Testis (tissue), 3 donors: ENCODE data around the gene PRELID1. TPM values are rescaled to one million over a fixed set of nuclear protein-coding genes. Genes with fewer than 3 reads are reported as not detected.

Source experiments
- DNase-seq: peaks from one replicate; pipeline ENCODE4 v3.0.0-alpha.2; 2019
- H3K27ac ChIP-seq, 2 donors: fragments of 200-600 bp; sonication (generic); one replicate each; pipeline ENCODE4 v1.5.1; 2019
- H3K27me3 ChIP-seq: fragments of 200-600 bp; sonication (generic); one replicate; pipeline ENCODE4 v1.5.1; 2019
- H3K36me3 ChIP-seq: fragments of 200-600 bp; sonication (generic); one replicate; pipeline ENCODE4 v1.5.1; 2017; ENCODE audit warnings: low read depth; ENCODE audit errors: missing control alignments
- H3K4me1 ChIP-seq: fragments of 200-600 bp; sonication (generic); one replicate; pipeline ENCODE4 v1.5.1; 2019
- H3K4me3 ChIP-seq, 2 donors: fragments of 200-600 bp; sonication (generic); one replicate each; pipeline ENCODE4 v1.5.1; 2017 to 2019
- H3K9me3 ChIP-seq: fragments of 200-600 bp; sonication (generic); one replicate; pipeline ENCODE4 v1.5.1; 2017
- POLR2A ChIP-seq: fragments of 450-650 bp; IDR thresholded peaks from one replicate; pipeline ENCODE4 v1.6.1; 2017; ENCODE audit warnings: antibody characterized with exemption, mild to moderate bottlenecking, moderate library complexity
- WGBS, 2 donors: methylation state at CpG; one replicate each; pipeline ENCODE4 v1.1.5; 2018; 5-methylcytosine and 5-hydroxymethylcytosine counted together
- intact Hi-C: fragments of 100-400 bp; cut with DNase I; formaldehyde crosslinking; loops from one replicate; pipeline ENCODE4 v1.15.1; 2023; ENCODE audit warnings: low total_unique reads
- polyA plus RNA-seq: library from polyadenylated mRNA; stranded (reverse); fragments of 350-450 nt; fragmentation: Illumina TruSeq; extraction: RNeasy Lipid Tissue Mini Kit (QIAGEN cat#74804); gene quantifications from one replicate; pipeline ENCODE4 v1.2.3, GENCODE V29; 2014; ENCODE audit warnings: low read depth, low replicate concordance; ENCODE audit not compliant: insufficient read depth
- total RNA-seq, 2 donors: library from RNA; depleted of rRNA; stranded (reverse); fragments of >200 nt; gene quantifications; one replicate each; pipeline ENCODE4 v1.2.3, GENCODE V29; 2016
- TF ChIP-seq, protein P1 (sequence below), 3 experiments: fragments of 450-650 bp in 2 of 3; fragments of 200-600 bp in 1 of 3; sonication (generic) in 1 of 3; IDR thresholded peaks; one replicate each; pipeline ENCODE4 v1.5.1; 2016 to 2019; ENCODE audit warnings: antibody characterized with exemption in 3 of 3, mild to moderate bottlenecking in 2 of 3, moderate library complexity in 1 of 3

Gene PRELID1
- total and polyA plus RNA-seq, 3 donors from 2014 or later = 65.7 to 83.4 (median 78.3) TPM

DNA sequence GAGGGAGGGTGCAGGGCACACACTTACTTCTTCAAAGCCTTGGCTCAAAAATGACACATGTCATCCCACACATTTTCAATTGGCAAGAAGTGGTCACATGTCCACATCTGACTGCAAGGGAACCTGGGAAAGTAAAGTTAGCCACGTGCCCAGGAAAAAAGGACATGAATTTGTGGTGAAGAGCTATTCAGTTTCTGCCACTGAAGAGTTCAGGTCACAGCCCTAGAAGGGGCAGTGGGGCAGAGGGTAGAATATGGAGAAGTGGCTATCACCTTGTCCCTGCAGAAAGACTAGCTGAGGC, 52.2 kb downstream of the PRELID1 start:
- TF ChIP-seq POLR2A = no peak
- TF ChIP-seq, protein P1, sequence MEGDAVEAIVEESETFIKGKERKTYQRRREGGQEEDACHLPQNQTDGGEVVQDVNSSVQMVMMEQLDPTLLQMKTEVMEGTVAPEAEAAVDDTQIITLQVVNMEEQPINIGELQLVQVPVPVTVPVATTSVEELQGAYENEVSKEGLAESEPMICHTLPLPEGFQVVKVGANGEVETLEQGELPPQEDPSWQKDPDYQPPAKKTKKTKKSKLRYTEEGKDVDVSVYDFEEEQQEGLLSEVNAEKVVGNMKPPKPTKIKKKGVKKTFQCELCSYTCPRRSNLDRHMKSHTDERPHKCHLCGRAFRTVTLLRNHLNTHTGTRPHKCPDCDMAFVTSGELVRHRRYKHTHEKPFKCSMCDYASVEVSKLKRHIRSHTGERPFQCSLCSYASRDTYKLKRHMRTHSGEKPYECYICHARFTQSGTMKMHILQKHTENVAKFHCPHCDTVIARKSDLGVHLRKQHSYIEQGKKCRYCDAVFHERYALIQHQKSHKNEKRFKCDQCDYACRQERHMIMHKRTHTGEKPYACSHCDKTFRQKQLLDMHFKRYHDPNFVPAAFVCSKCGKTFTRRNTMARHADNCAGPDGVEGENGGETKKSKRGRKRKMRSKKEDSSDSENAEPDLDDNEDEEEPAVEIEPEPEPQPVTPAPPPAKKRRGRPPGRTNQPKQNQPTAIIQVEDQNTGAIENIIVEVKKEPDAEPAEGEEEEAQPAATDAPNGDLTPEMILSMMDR (IDR thresholded peaks at IDR 0.05) = no peak
- Histone ChIP-seq H3K27me3 (no peaks in the 10 kb centered on the region), H3K36me3 (no peaks in the 10 kb centered on the region), H3K9me3 (no peaks in the 10 kb centered on the region), H3K27ac (no peak overlapping the region), H3K4me3 (no peak overlapping the region), H3K4me1 (peaks cover under 1% of the 10 kb centered on the region)
- 33 to 42% methylated on average over 1 of the region's 1 CpG for WGBS, 2 donors
- intact Hi-C loops = no loop called here
- no peak for DNase-seq

Other genes with a start within 250 kb of the PRELID1 start
- 10 to 100 TPM in 1 of 2 donors, 1 to 10 TPM in 1; 9.7 to 10.3 TPM for gene FGFR4, start 216.9 kb upstream of the PRELID1 start, total RNA-seq
- gene FGFR4, start 216.9 kb upstream of the PRELID1 start, polyA plus RNA-seq = 7.8 TPM
- gene NSD1, start 170.0 kb upstream of the PRELID1 start, total RNA-seq = 10 to 100 TPM; 71.2 to 86.6 TPM
- 66.0 TPM for gene NSD1, start 170.0 kb upstream of the PRELID1 start, polyA plus RNA-seq
- gene RAB24, start 80 bp upstream of the PRELID1 start, total RNA-seq = 10 to 100 TPM; 25.5 to 29.4 TPM
- gene RAB24, start 80 bp upstream of the PRELID1 start, polyA plus RNA-seq = 19.2 TPM
- 10 to 100 TPM; 12.5 to 12.9 TPM for gene MXD3, start 8.1 kb downstream of the PRELID1 start, total RNA-seq
- 7.7 TPM for gene MXD3, start 8.1 kb downstream of the PRELID1 start, polyA plus RNA-seq
- gene LMAN2, start 47.9 kb downstream of the PRELID1 start, total RNA-seq = 100 to 1,000 TPM; 355 TPM
- 254 TPM for gene LMAN2, start 47.9 kb downstream of the PRELID1 start, polyA plus RNA-seq
- gene RGS14, start 54.1 kb downstream of the PRELID1 start, total RNA-seq = 10 to 100 TPM; 39.2 to 40.5 TPM
- 25.3 TPM for gene RGS14, start 54.1 kb downstream of the PRELID1 start, polyA plus RNA-seq
- gene SLC34A1, start 80.6 kb downstream of the PRELID1 start, total RNA-seq = under 1 TPM in 1 of 2 donors, not detected in 1; 0.19 TPM
- gene SLC34A1, start 80.6 kb downstream of the PRELID1 start, polyA plus RNA-seq = not detected
- 10 to 100 TPM; 27.5 to 45.7 TPM for gene PFN3, start 96.9 kb downstream of the PRELID1 start, total RNA-seq
- 7.4 TPM for gene PFN3, start 96.9 kb downstream of the PRELID1 start, polyA plus RNA-seq
- 1 to 10 TPM; 5.3 to 5.8 TPM for gene F12, start 105.8 kb downstream of the PRELID1 start, total RNA-seq
- 4.9 TPM for gene F12, start 105.8 kb downstream of the PRELID1 start, polyA plus RNA-seq
- gene GRK6, start 122.9 kb downstream of the PRELID1 start, total RNA-seq = 10 to 100 TPM; 51.8 to 57.0 TPM
- gene GRK6, start 122.9 kb downstream of the PRELID1 start, polyA plus RNA-seq = 32.6 TPM
- gene PRR7, start 143.0 kb downstream of the PRELID1 start, total RNA-seq = 10 to 100 TPM; 19.9 to 23.2 TPM
- gene PRR7, start 143.0 kb downstream of the PRELID1 start, polyA plus RNA-seq = 2.8 TPM
- gene DBN1, start 169.8 kb downstream of the PRELID1 start, total RNA-seq = 10 to 100 TPM; 69.6 to 83.1 TPM
- gene DBN1, start 169.8 kb downstream of the PRELID1 start, polyA plus RNA-seq = 50.5 TPM
- 100 to 1,000 TPM in 1 of 2 donors, 10 to 100 TPM in 1; 90.5 to 118 TPM for gene PDLIM7, start 193.8 kb downstream of the PRELID1 start, total RNA-seq
- gene PDLIM7, start 193.8 kb downstream of the PRELID1 start, polyA plus RNA-seq = 72.2 TPM
- gene DOK3, start 206.0 kb downstream of the PRELID1 start, total RNA-seq = 10 to 100 TPM; 10.7 to 18.7 TPM
- 10.4 TPM for gene DOK3, start 206.0 kb downstream of the PRELID1 start, polyA plus RNA-seq
- gene DDX41, start 213.2 kb downstream of the PRELID1 start, total RNA-seq = 100 to 1,000 TPM; 193 to 197 TPM
- gene DDX41, start 213.2 kb downstream of the PRELID1 start, polyA plus RNA-seq = 99.1 TPM